HepG2 (cell line): ENCODE measurements around the gene CD300A. TPM values are rescaled to one million over a fixed set of nuclear protein-coding genes. Genes with fewer than 3 reads are reported as not detected.
A peak's percentile ranks its signal among the peaks of the same experiment; 100 is the strongest.

ENCODE experiments used
- ARNTL ChIP-seq: sonication (generic); formaldehyde crosslinking; IDR thresholded peaks from 2 replicates; pipeline ENCODE4 v1.4.0; 2020; ENCODE audit warnings: mild to moderate bottlenecking, missing genetic modification reagents
- ATF7-NPFF ChIP-seq: sonication (generic); formaldehyde crosslinking; IDR thresholded peaks from 2 replicates; pipeline ENCODE4 v1.8.1; 2023; ENCODE audit warnings: mild to moderate bottlenecking, low read depth, missing genetic modification reagents, moderate library complexity
- CCDC6 ChIP-seq: sonication (generic); formaldehyde crosslinking; IDR thresholded peaks from 2 replicates; pipeline ENCODE4 v1.8.1; 2022; ENCODE audit warnings: mild to moderate bottlenecking, missing genetic modification reagents, moderate library complexity
- HDAC2 ChIP-seq: sonication (generic); formaldehyde crosslinking; IDR thresholded peaks from 2 replicates; pipeline ENCODE4 v1.4.0; 2020; ENCODE audit warnings: missing genetic modification reagents
- IRX3 ChIP-seq: sonication (generic); formaldehyde crosslinking; IDR thresholded peaks from 2 replicates; pipeline ENCODE4 v1.8.1; 2023; ENCODE audit warnings: mild to moderate bottlenecking, low read depth, missing genetic modification reagents, borderline replicate concordance
- KDM1A ChIP-seq: IDR thresholded peaks from 2 replicates; pipeline ENCODE4 v1.6.1; 2016; ENCODE audit warnings: missing compliant biosample characterization
- PHF5A ChIP-seq: IDR thresholded peaks from one replicate; pipeline ENCODE4 v1.6.1; 2018; ENCODE audit warnings: low read depth, missing genetic modification reagents; ENCODE audit not compliant: unreplicated experiment
- POGK ChIP-seq: sonication (generic); formaldehyde crosslinking; conservative IDR thresholded peaks from 2 replicates; pipeline ENCODE4 v1.8.0; 2022; ENCODE audit warnings: mild to moderate bottlenecking, moderate library complexity, missing genetic modification reagents
- RAD51 ChIP-seq: fragments of 450-650 bp; IDR thresholded peaks from 2 replicates; pipeline ENCODE4 v1.6.1; 2016; ENCODE audit warnings: borderline replicate concordance
- REPIN1 ChIP-seq: sonication (generic); formaldehyde crosslinking; IDR thresholded peaks from 2 replicates; pipeline ENCODE4 v1.8.0; 2022; ENCODE audit warnings: missing genetic modification reagents, low read depth, mild to moderate bottlenecking, borderline replicate concordance
- SIN3A ChIP-seq: IDR thresholded peaks from 2 replicates; pipeline ENCODE4 v1.6.1; 2011; ENCODE audit warnings: low read depth, mild to moderate bottlenecking, control low read depth, low read length, borderline replicate concordance
- SIX1 ChIP-seq: sonication (generic); formaldehyde crosslinking; IDR thresholded peaks from 2 replicates; pipeline ENCODE4 v1.4.0; 2020; ENCODE audit warnings: missing genetic modification reagents, borderline replicate concordance
- SNAI1 ChIP-seq: sonication (generic); formaldehyde crosslinking; IDR thresholded peaks from 2 replicates; pipeline ENCODE4 v1.5.0; 2020; ENCODE audit warnings: mild to moderate bottlenecking, missing genetic modification reagents, borderline replicate concordance
- SP4 ChIP-seq: sonication (generic); formaldehyde crosslinking; IDR thresholded peaks from 2 replicates; pipeline ENCODE4 v1.8.1; 2023; ENCODE audit warnings: mild to moderate bottlenecking, missing genetic modification reagents
- TCF12 ChIP-seq, 2 experiments: fragments of 450-650 bp in 1 of 2; sonication (generic) in 1 of 2; formaldehyde crosslinking in 1 of 2; IDR thresholded peaks; 2 replicates each; pipeline versions ENCODE4 v1.6.1 to v1.8.0; 2017 to 2022; ENCODE audit warnings: antibody characterized with exemption in 1 of 2, mild to moderate bottlenecking in 1 of 2, missing genetic modification reagents in 1 of 2, moderate library complexity in 1 of 2
- TOPORS ChIP-seq: sonication (generic); formaldehyde crosslinking; IDR thresholded peaks from 2 replicates; pipeline ENCODE4 v1.8.0; 2023; ENCODE audit warnings: mild to moderate bottlenecking, missing genetic modification reagents
- ZFP36L2 ChIP-seq: sonication (generic); formaldehyde crosslinking; IDR thresholded peaks from 2 replicates; pipeline ENCODE4 v1.4.0; 2020; ENCODE audit warnings: missing genetic modification reagents
- ZNF207 ChIP-seq: fragments of 450-650 bp; IDR thresholded peaks from 2 replicates; pipeline ENCODE4 v1.6.1; 2016; ENCODE audit warnings: antibody characterized with exemption, borderline replicate concordance
- ZNF230 ChIP-seq: sonication (generic); formaldehyde crosslinking; IDR thresholded peaks from 2 replicates; pipeline ENCODE4 v1.4.0; 2020; ENCODE audit warnings: mild to moderate bottlenecking, missing genetic modification reagents
- ZNF367 ChIP-seq: sonication (generic); formaldehyde crosslinking; IDR thresholded peaks from 2 replicates; pipeline ENCODE4 v1.4.0; 2020; ENCODE audit warnings: missing genetic modification reagents, borderline replicate concordance
- ZNF564 ChIP-seq: sonication (generic); formaldehyde crosslinking; IDR thresholded peaks from 2 replicates; pipeline ENCODE4 v1.8.1; 2023; ENCODE audit warnings: mild to moderate bottlenecking, missing genetic modification reagents
- ZNF777 ChIP-seq: sonication (generic); formaldehyde crosslinking; IDR thresholded peaks from 2 replicates; pipeline ENCODE4 v1.4.0; 2020; ENCODE audit warnings: missing genetic modification reagents
- polyA plus RNA-seq, 8 experiments: library from polyadenylated mRNA; depleted of rRNA in 3 of 8; stranded (reverse) in 7 of 8; unstranded in 1 of 8; fragments of >200 nt; fragmentation: Illumina TruSeq in 4 of 8; extraction: Trizol in 4 of 8; gene quantifications; 2 replicates each; pipeline versions ENCODE4 v1.2.1 to v1.2.3, GENCODE V29; 2011 to 2016; ENCODE audit warnings: low read depth in 4 of 8, missing spikeins in 1 of 8, mixed read lengths in 1 of 8; ENCODE audit not compliant: insufficient read depth in 1 of 8
- total RNA-seq, 5 experiments: library from RNA; depleted of rRNA; stranded (reverse); fragments of >200 nt; fragmentation: Illumina TruSeq; extraction: Trizol; gene quantifications; 2 replicates each; pipeline ENCODE4 v1.2.3, GENCODE V29; 2016; ENCODE audit warnings: low read depth in 1 of 5
- TF ChIP-seq, protein P1 (sequence below): IDR thresholded peaks from 2 replicates; pipeline ENCODE4 v1.6.1; 2012; ENCODE audit warnings: inconsistent platforms
- TF ChIP-seq, protein P2 (sequence below), 2 experiments: sonication (generic) in 1 of 2; formaldehyde crosslinking in 1 of 2; IDR thresholded peaks; 2 replicates each; pipeline versions ENCODE4 v1.4.0 to v1.6.1; 2016 to 2020; ENCODE audit warnings: borderline replicate concordance in 1 of 2, low read depth in 1 of 2, mild to moderate bottlenecking in 1 of 2, missing genetic modification reagents in 1 of 2

CD300A gene
- total and polyA plus RNA-seq, 2 of the 13 experiments (the other 11 are each of a cell fraction or from before 2014, with no cell fraction given), result not detected

DNA sequence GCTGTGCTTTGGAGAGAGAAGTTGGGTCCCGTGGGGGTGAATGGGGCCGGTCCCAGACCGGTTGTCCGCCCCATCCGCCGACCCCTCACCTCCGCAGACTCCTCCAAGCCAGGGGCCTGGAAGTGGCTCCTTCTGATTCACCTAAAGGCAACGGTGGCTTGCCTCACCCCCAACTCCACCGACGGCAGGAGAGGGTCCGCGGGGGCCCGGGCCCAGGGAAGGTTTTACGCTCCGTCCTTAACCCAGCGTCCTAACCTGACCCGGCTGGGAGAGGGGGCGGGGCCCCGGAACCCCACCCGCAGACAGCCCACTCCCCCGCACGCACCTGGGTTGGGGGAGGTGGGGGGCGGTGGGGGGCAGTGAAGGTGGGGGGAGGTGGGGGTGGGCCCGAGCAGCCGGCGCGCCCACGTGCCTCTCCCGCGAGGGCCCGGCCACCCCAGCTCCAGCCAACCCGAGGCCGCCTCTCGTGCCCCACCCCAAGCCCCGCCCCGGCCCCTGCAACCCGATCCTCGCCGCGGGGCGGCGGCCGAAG is 12.7 kb upstream of the CD300A start (continued):
- TF ChIP-seq, protein P1, sequence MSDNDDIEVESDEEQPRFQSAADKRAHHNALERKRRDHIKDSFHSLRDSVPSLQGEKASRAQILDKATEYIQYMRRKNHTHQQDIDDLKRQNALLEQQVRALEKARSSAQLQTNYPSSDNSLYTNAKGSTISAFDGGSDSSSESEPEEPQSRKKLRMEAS, result peak; percentile 68; the same call in 1 of the 2 replicates
- TF ChIP-seq SP4 (CRISPR knock-in tag) (no peak), PHF5A (no peak), CCDC6 (0 out of 2 replicates have a peak, but pooled peaks have one; percentile 71), RAD51 (no peak), ZFP36L2 (CRISPR knock-in tag) (no peak), ZNF207 (no peak), IRX3 (no peak), ZNF777 (CRISPR knock-in tag) (peak; percentile 56), ZNF230 (CRISPR knock-in tag) (no peak), REPIN1 (no peak), SIX1 (CRISPR knock-in tag) (0 out of 2 replicates have a peak, but pooled peaks have one; percentile 54), ZNF367 (CRISPR knock-in tag) (0 out of 2 replicates have a peak, but pooled peaks have one; percentile 3), KDM1A (CRISPR knock-in tag) (no peak), ZNF564 (CRISPR knock-in tag) (no peak; the same call in 1 of the 2 replicates), SIN3A (no peak), HDAC2 (CRISPR knock-in tag) (no peak), TCF12 (IDR thresholded peaks at IDR 0.05) (no peak), TCF12 (CRISPR knock-in tag; IDR thresholded peaks at IDR 0.05) (no peak), ATF7-NPFF (CRISPR knock-in tag) (0 out of 2 replicates have a peak, but pooled peaks have one; percentile 25), SNAI1 (CRISPR knock-in tag) (no peak), ARNTL (0 out of 2 replicates have a peak, but pooled peaks have one; percentile 69), TOPORS (CRISPR knock-in tag) (no peak), POGK (CRISPR knock-in tag) (no peak)
- TF ChIP-seq, protein P2, sequence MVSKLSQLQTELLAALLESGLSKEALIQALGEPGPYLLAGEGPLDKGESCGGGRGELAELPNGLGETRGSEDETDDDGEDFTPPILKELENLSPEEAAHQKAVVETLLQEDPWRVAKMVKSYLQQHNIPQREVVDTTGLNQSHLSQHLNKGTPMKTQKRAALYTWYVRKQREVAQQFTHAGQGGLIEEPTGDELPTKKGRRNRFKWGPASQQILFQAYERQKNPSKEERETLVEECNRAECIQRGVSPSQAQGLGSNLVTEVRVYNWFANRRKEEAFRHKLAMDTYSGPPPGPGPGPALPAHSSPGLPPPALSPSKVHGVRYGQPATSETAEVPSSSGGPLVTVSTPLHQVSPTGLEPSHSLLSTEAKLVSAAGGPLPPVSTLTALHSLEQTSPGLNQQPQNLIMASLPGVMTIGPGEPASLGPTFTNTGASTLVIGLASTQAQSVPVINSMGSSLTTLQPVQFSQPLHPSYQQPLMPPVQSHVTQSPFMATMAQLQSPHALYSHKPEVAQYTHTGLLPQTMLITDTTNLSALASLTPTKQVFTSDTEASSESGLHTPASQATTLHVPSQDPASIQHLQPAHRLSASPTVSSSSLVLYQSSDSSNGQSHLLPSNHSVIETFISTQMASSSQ (IDR thresholded peaks at IDR 0.05; ENCODE audit: low read depth), result no peak
- TF ChIP-seq, protein P2 (CRISPR knock-in tag; IDR thresholded peaks at IDR 0.05; ENCODE audit: borderline replicate concordance), result no peak
